GM19025 (cell line): ENCODE results near the gene AFTPH.

Experiments
- ATAC-seq: cut with Tn5 transposase; IDR thresholded peaks from one replicate; pipeline ENCODE4 v1.9.1; 2021; ENCODE audit warnings: mild to moderate bottlenecking, low read depth, moderate library complexity; ENCODE audit not compliant: unreplicated experiment

Gene AFTPH

GRCh38 chr2:64607381-64608304 is 83.5 kb downstream of the AFTPH start:
- ATAC-seq: no peak

GRCh38 chr2:64608867-64609226 is 84.7 kb downstream of the AFTPH start:
- ATAC-seq: peak; percentile 3

GRCh38 chr2:64609227-64609941 is 85.3 kb downstream of the AFTPH start:
- peak; percentile 28 for ATAC-seq

- no peak for ATAC-seq
Measured at GRCh38 chr2:64609942-64610281, 85.8 kb downstream of the AFTPH start.

GRCh38 chr2:64610316-64610855 is 86.3 kb downstream of the AFTPH start:
- no peak for ATAC-seq

GRCh38 chr2:64612575-64613195 is 88.6 kb downstream of the AFTPH start:
- no peak for ATAC-seq

- ATAC-seq: no peak
Measured at GRCh38 chr2:64613276-64613675, 89.1 kb downstream of the AFTPH start.

GRCh38 chr2:64615192-64615763 is 91.2 kb downstream of the AFTPH start:
- no peak for ATAC-seq

- ATAC-seq: no peak
Measured at GRCh38 chr2:64615844-64616536, 91.9 kb downstream of the AFTPH start.

GRCh38 chr2:64617631-64618151 is 93.6 kb downstream of the AFTPH start:
- ATAC-seq: no peak

- ATAC-seq: no peak
Measured at GRCh38 chr2:64620661-64621060, 96.5 kb downstream of the AFTPH start.

- ATAC-seq: no peak
Measured at GRCh38 chr2:64622443-64623241, 98.5 kb downstream of the AFTPH start.

GRCh38 chr2:64623242-64623850 is 99.2 kb downstream of the AFTPH start:
- no peak for ATAC-seq

- no peak for ATAC-seq
Measured at GRCh38 chr2:64624108-64624610, 100.0 kb downstream of the AFTPH start.

- ATAC-seq: no peak
Measured at GRCh38 chr2:64624862-64625261, 100.7 kb downstream of the AFTPH start.

- ATAC-seq: no peak
Measured at GRCh38 chr2:64625299-64626145, 101.4 kb downstream of the AFTPH start.

GRCh38 chr2:64626146-64626809 is 102.2 kb downstream of the AFTPH start:
- no peak for ATAC-seq
